ENCODE data around the gene GLRA1. TPM values are rescaled to one million over a fixed set of nuclear protein-coding genes. Genes with fewer than 3 reads are reported as not detected.

Gene GLRA1
- total and polyA plus RNA-seq, 12 donors, result 0.40 to 2.7 (median 1.3) TPM; not detected in 7

DNA sequence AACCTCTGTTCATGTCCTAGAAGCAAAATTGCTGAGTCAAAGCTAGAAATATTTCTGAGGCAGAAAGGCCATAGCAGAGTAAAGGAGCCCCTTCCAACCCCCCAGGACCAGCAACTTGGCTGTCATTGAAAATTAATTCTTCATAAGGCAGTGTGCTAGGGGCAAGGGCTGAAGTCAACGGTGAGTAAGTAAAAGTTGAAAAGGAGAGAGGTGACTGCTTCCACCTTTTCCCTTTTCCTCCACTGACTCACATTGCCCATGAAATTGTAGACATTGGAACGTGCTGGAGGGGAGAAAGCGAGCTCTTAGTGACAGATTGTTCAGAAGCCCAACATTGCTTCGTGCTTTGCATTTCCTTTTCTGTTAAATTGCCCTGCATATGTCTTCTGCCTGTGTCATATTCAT, 19.1 kb downstream of the GLRA1 start:
- 35 to 49% (median 40%) methylated on average over 4 of the region's 4 CpGs for WGBS, 4 donors

DNA sequence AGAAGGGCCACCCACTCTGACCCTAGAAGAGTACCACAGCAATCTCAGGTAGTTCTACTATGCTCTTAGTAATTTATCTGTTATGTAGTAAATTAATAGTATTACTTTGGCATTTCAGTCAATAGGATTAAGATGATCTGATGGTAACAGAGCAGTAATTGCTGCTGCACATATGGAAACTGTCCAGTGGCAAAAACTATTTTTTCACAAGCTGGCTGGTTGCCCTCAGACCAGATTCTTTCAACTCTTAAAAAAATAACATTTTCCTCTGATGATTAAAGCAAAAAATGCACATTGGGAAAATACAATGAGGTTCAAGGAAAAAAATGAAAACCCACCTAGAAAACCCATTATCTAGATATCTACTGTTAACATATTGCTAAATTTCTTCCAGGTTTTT, 19.7 kb downstream of the GLRA1 start:
- no peak for DNase-seq
- no peak overlapping the region for H3K4me3 ChIP-seq
- no peaks in the 10 kb centered on the region for H3K27me3 ChIP-seq
- no peaks in the 10 kb centered on the region for H3K36me3 ChIP-seq (replicated peaks in 1 of 2)
- H3K4me1 ChIP-seq (replicated peaks in 1 of 2), result peaks cover 0 to 6% of the 10 kb centered on the region in 2 donors
- TF ChIP-seq, protein P1, sequence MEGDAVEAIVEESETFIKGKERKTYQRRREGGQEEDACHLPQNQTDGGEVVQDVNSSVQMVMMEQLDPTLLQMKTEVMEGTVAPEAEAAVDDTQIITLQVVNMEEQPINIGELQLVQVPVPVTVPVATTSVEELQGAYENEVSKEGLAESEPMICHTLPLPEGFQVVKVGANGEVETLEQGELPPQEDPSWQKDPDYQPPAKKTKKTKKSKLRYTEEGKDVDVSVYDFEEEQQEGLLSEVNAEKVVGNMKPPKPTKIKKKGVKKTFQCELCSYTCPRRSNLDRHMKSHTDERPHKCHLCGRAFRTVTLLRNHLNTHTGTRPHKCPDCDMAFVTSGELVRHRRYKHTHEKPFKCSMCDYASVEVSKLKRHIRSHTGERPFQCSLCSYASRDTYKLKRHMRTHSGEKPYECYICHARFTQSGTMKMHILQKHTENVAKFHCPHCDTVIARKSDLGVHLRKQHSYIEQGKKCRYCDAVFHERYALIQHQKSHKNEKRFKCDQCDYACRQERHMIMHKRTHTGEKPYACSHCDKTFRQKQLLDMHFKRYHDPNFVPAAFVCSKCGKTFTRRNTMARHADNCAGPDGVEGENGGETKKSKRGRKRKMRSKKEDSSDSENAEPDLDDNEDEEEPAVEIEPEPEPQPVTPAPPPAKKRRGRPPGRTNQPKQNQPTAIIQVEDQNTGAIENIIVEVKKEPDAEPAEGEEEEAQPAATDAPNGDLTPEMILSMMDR (IDR thresholded peaks at IDR 0.05), result no peak
- intact Hi-C loops (cut with DNase I), result no loop called here
- no peaks in the 10 kb centered on the region for H3K9me3 ChIP-seq (replicated peaks in 1 of 3)
- no peak overlapping the region for H3K27ac ChIP-seq

More for the DNA sequence above, 19.1 kb downstream of the GLRA1 start:
- H3K27ac ChIP-seq, result no peak overlapping the region
- H3K4me3 ChIP-seq, result no peak overlapping the region
- no peak for DNase-seq
- TF ChIP-seq, protein P1 (IDR thresholded peaks at IDR 0.05), result no peak
- no peak for TF ChIP-seq POLR2A (IDR thresholded peaks at IDR 0.05)
- H3K4me1 ChIP-seq (replicated peaks in 1 of 2), result peaks cover 0 to 6% of the 10 kb centered on the region in 2 donors
- intact Hi-C loops (cut with DNase I), result no loop called here
- no peaks in the 10 kb centered on the region for H3K27me3 ChIP-seq
- H3K36me3 ChIP-seq (replicated peaks in 1 of 2), result no peaks in the 10 kb centered on the region
- H3K9me3 ChIP-seq (replicated peaks in 1 of 3), result no peaks in the 10 kb centered on the region

DNA sequence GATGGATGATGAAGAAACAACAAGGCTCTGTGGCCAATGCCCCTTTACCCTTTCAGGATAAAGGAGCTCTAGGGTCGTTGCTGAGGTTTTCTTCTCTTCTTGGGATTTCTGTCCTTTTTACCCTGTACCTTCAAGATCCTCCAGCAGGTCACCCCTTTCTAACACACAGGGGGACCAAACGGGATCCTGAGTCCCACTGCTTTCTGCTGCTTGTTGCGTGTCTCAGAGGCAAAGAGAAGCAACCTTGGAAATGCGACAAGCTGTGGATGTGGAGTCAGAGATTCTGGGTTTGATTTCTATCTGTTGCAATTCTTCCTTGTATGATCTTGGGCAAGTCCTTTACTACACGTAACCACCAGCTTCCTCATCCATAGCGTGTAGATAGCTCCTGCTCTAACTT, 20.5 kb downstream of the GLRA1 start:
- no peaks in the 10 kb centered on the region for H3K9me3 ChIP-seq (replicated peaks in 1 of 3)
- no peaks in the 10 kb centered on the region for H3K36me3 ChIP-seq (replicated peaks in 1 of 2)
- H3K27me3 ChIP-seq, result no peaks in the 10 kb centered on the region
- no peak for TF ChIP-seq POLR2A (IDR thresholded peaks at IDR 0.05)
- TF ChIP-seq, protein P1 (IDR thresholded peaks at IDR 0.05), result no peak
- H3K27ac ChIP-seq, result no peak overlapping the region
- intact Hi-C loops (cut with DNase I), result no loop called here
- 39 to 61% (median 51%) methylated on average over 6 of the region's 6 CpGs for WGBS, 4 donors
- peaks cover 0 to 6% of the 10 kb centered on the region in 2 donors for H3K4me1 ChIP-seq (replicated peaks in 1 of 2)
- no peak overlapping the region for H3K4me3 ChIP-seq
- no peak for DNase-seq

DNA sequence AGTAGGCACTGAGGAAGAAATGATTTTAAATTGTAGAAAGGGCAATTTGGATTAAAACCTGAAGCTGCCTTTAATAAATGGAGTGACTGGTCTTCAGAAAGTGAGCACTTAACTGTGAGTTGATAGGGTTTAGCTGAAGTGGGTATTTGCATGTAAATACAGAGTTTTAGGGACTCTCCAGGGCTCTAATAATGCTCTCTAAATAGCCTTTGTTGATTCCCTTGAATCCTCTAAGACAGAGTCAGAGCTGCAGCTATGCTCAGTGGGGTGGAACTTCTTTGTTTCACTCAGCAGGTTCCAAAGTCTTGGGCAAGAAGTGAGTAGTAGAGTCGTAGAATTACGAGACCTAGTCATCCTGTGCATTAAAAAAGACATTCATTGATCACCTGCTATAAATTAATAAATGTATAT, 21.4 kb downstream of the GLRA1 start:
- TF ChIP-seq, protein P1 (IDR thresholded peaks at IDR 0.05), result no peak
- TF ChIP-seq POLR2A (IDR thresholded peaks at IDR 0.05), result no peak
- DNase-seq, result no peak
- WGBS, 4 donors, result 47 to 62% (median 54%) methylated on average over 2 of the region's 2 CpGs
- Histone ChIP-seq H3K27me3 (no peaks in the 10 kb centered on the region), H3K4me1 (replicated peaks in 1 of 2) (peaks cover 0 to 6% of the 10 kb centered on the region in 2 donors), H3K9me3 (replicated peaks in 1 of 3) (no peaks in the 10 kb centered on the region), H3K27ac (no peak overlapping the region), H3K4me3 (no peak overlapping the region), H3K36me3 (replicated peaks in 1 of 2) (no peaks in the 10 kb centered on the region)
- intact Hi-C loops (cut with DNase I), result no loop called here
